ENCODE results near the gene RAD21L1. TPM values are rescaled to one million over a fixed set of nuclear protein-coding genes. Genes with fewer than 3 reads are reported as not detected.

The RAD21L1 gene
- total and polyA plus RNA-seq, 2 of the 8 experiments (the other 6 are each of a cell fraction or from before 2014, with no cell fraction given): 0.06 to 0.26 TPM

- TF ChIP-seq ZNF274 (IDR thresholded peaks at IDR 0.05; ENCODE audit: borderline replicate concordance, extremely low read depth, low read length) (no peak), CEBPB (IDR thresholded peaks at IDR 0.05; ENCODE audit: low read depth, low read length) (no peak), SAP30 (IDR thresholded peaks at IDR 0.05; ENCODE audit: insufficient read depth, insufficient replicate concordance, low read length) (no peak), SRF (IDR thresholded peaks at IDR 0.05; ENCODE audit: low read depth, low read length) (no peak), MAFK (IDR thresholded peaks at IDR 0.05; ENCODE audit: low read depth, low read length) (no peak), EP300 (IDR thresholded peaks at IDR 0.05; ENCODE audit: borderline replicate concordance in 1 of 2, low read depth in 2 of 2, low read length in 2 of 2) (no peak), BCL11A (IDR thresholded peaks at IDR 0.05; ENCODE audit: low read depth in 2 of 2, low read length in 2 of 2) (no peak)
Observed at GRCh38 chr20:1202762-1203504, 22.9 kb upstream of the RAD21L1 start, which contains the start of gene C20orf202 (continued).

Data from H1 (cell line).